Spleen (tissue), 11 donors: ENCODE measurements around the gene SLC8A1. TPM values are rescaled to one million over a fixed set of nuclear protein-coding genes. Genes with fewer than 3 reads are reported as not detected.

Source experiments
- DNase-seq: peaks from one replicate; pipeline ENCODE4 v3.0.0-alpha.2; 2020
- H3K27ac ChIP-seq, 8 donors: fragments of 200-600 bp; sonication (generic) in 7 of 8; 1 replicate in 4 of 8; 2 replicates in 4 of 8; pipeline versions ENCODE4 v1.5.0 to v1.8.0; 2016 to 2021; ENCODE audit warnings: inconsistent platforms in 4 of 8, mild to moderate bottlenecking in 4 of 8, moderate library complexity in 1 of 8
- H3K27me3 ChIP-seq, 7 donors: fragments of 200-600 bp; sonication (generic) in 6 of 7; replicated peaks in 1 of 7; 1 replicate in 4 of 7; 2 replicates in 3 of 7; pipeline versions ENCODE4 v1.5.0 to v1.8.0; 2016 to 2021; ENCODE audit warnings: inconsistent platforms in 3 of 7, mild to moderate bottlenecking in 1 of 7
- H3K36me3 ChIP-seq, 6 donors: fragments of 200-600 bp; sonication (generic) in 5 of 6; 1 replicate in 4 of 6; 2 replicates in 2 of 6; pipeline versions ENCODE4 v1.5.0 to v1.8.0; 2016 to 2021; ENCODE audit warnings: inconsistent platforms in 2 of 6
- H3K4me1 ChIP-seq, 6 donors: fragments of 200-600 bp; sonication (generic) in 5 of 6; 1 replicate in 3 of 6; 2 replicates in 3 of 6; pipeline versions ENCODE4 v1.5.0 to v1.8.0; 2016 to 2021; ENCODE audit warnings: inconsistent platforms in 3 of 6
- H3K4me3 ChIP-seq, 8 donors: fragments of 200-600 bp; sonication (generic) in 7 of 8; 1 replicate in 4 of 8; 2 replicates in 4 of 8; pipeline versions ENCODE4 v1.5.0 to v1.8.0; 2016 to 2021; ENCODE audit warnings: inconsistent platforms in 4 of 8, mild to moderate bottlenecking in 4 of 8, moderate library complexity in 2 of 8
- H3K9me3 ChIP-seq, 8 donors: fragments of 200-600 bp; sonication (generic) in 7 of 8; 1 replicate in 4 of 8; 2 replicates in 4 of 8; pipeline versions ENCODE4 v1.5.0 to v1.8.0; 2016 to 2021; ENCODE audit warnings: inconsistent platforms in 4 of 8
- POLR2A ChIP-seq, 3 donors: fragments of 450-650 bp; IDR thresholded peaks; one replicate each; pipeline ENCODE4 v1.5.1; 2017; ENCODE audit warnings: antibody characterized with exemption in 3 of 3, mild to moderate bottlenecking in 1 of 3
- POLR2AphosphoS5 ChIP-seq, 3 donors: sonication (generic); formaldehyde crosslinking; IDR thresholded peaks; one replicate each; pipeline ENCODE4 v1.5.1; 2017; ENCODE audit warnings: antibody characterized with exemption in 3 of 3
- WGBS, 5 donors: extraction: QIAGEN DNeasy Blood & Tissue Kit in 3 of 5; methylation state at CpG; one replicate each; pipeline versions ENCODE4 v1.1.5 to v1.1.7; 2013 to 2018; 5-methylcytosine and 5-hydroxymethylcytosine counted together
- intact Hi-C: fragments of 100-400 bp; cut with DNase I; formaldehyde crosslinking; loops from one replicate; pipeline ENCODE4 v1.15.0; 2023; ENCODE audit warnings: low total_unique reads
- polyA plus RNA-seq, 3 donors: library from polyadenylated mRNA; stranded (reverse); fragments of 200-250 nt; gene quantifications; one replicate each; pipeline ENCODE4 v1.2.1, GENCODE V29; 2013
- total RNA-seq, 7 donors: library from RNA; depleted of rRNA in 3 of 7; stranded (reverse); fragments of >200 nt in 3 of 7; fragmentation: NEBNext Ultra II Directional in 4 of 7; extraction: Animal tissue kit (Norgen Biotek cat#: 25700) in 4 of 7; gene quantifications; one replicate each; pipeline versions ENCODE4 v1.1.0 to v1.2.1, GENCODE V29; 2016 to 2021
- TF ChIP-seq, protein P1 (sequence below), 11 experiments: fragments of 200-600 bp in 7 of 11; fragments of 450-650 bp in 4 of 11; sonication (generic) in 4 of 11; IDR thresholded peaks in 8 of 11; conservative IDR thresholded peaks in 3 of 11; 1 replicate in 7 of 11; 2 replicates in 4 of 11; pipeline versions ENCODE4 v1.4.0 to v1.8.0; 2016 to 2021; ENCODE audit warnings: antibody characterized with exemption in 11 of 11, inconsistent platforms in 4 of 11, mild to moderate bottlenecking in 1 of 11
- donor health status: healthy with polysubstance abuse.
- donor health status: DM: no; HTN: no; CAD: no; lungs with moderate emphysema.
- donor health status: DM: no; HTN: no; CAD: no.
- donor health status: Bipolar disorder and iron deficiency.
- donor health status: healthy.
- donor health status: DM: no; HTN: no; CAD: no.
- donor health status: DM: yes; HTN: yes; CAD: no.

Gene SLC8A1
- total and polyA plus RNA-seq, 10 donors, result 0.36 to 86.0 (median 58.3) TPM

DNA sequence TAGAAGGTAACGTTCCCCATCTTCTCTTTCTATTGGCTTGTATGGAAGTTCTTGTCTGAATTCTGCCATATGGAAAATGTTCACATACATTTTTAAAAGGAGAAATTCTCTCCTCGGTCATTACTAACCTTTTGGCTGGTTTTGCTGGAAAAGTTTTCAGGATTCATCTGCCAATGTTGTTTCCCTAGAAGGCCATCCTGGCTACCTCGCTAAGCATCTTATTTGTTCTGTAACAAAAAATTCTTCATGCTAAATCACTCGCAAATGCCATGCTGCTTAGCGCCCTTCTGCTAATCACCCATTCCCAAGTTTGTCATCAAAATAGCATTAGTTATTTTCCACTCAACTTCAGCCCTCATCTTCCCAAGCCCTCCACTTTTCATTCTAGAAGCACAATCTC lies 262.0 kb downstream of the SLC8A1 start:
- no peak for DNase-seq
- Histone ChIP-seq H3K4me1 (no peaks in the 10 kb centered on the region), H3K27ac (no peak overlapping the region), H3K36me3 (no peaks in the 10 kb centered on the region), H3K4me3 (no peak overlapping the region), H3K9me3 (no peaks in the 10 kb centered on the region), H3K27me3 (no peaks in the 10 kb centered on the region)
- intact Hi-C loops, result no loop called here
- 87 to 95% (median 92%) methylated on average over 5 of the region's 5 CpGs for WGBS, 5 donors
- TF ChIP-seq POLR2AphosphoS5 (IDR thresholded peaks at IDR 0.05) (no peak), POLR2A (IDR thresholded peaks at IDR 0.05) (no peak)
- TF ChIP-seq, protein P1, sequence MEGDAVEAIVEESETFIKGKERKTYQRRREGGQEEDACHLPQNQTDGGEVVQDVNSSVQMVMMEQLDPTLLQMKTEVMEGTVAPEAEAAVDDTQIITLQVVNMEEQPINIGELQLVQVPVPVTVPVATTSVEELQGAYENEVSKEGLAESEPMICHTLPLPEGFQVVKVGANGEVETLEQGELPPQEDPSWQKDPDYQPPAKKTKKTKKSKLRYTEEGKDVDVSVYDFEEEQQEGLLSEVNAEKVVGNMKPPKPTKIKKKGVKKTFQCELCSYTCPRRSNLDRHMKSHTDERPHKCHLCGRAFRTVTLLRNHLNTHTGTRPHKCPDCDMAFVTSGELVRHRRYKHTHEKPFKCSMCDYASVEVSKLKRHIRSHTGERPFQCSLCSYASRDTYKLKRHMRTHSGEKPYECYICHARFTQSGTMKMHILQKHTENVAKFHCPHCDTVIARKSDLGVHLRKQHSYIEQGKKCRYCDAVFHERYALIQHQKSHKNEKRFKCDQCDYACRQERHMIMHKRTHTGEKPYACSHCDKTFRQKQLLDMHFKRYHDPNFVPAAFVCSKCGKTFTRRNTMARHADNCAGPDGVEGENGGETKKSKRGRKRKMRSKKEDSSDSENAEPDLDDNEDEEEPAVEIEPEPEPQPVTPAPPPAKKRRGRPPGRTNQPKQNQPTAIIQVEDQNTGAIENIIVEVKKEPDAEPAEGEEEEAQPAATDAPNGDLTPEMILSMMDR (IDR thresholded peaks at IDR 0.05 in 8 of 11, conservative IDR thresholded peaks at IDR 0.05 in 3 of 11), result no peak

DNA sequence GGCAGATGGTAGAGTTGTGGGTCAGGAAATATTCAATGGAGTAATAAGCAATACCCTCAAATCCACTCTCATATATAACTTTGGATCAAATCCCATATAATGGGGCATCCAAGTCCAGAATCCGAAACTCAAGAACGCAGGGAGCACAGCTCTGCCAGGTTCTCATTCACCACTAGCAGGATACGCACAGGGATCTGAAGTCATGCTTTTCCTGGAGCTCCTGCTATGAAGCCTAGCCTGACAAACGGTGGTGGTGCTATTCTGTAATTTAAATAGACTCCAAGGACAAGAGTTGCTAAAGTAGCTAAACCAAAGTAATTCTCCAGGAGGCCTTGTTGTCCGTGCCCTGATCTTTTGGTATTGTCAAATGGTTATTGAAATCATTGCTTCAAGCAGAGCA lies 264.8 kb downstream of the SLC8A1 start:
- intact Hi-C loops, result no loop called here
- no peaks in the 10 kb centered on the region for H3K4me1 ChIP-seq
- H3K4me3 ChIP-seq, result no peak overlapping the region
- no peak for DNase-seq
- no peaks in the 10 kb centered on the region for H3K9me3 ChIP-seq
- no peak overlapping the region for H3K27ac ChIP-seq
- TF ChIP-seq POLR2A (IDR thresholded peaks at IDR 0.05), result no peak
- no peak for TF ChIP-seq POLR2AphosphoS5 (IDR thresholded peaks at IDR 0.05)
- TF ChIP-seq, protein P1 (IDR thresholded peaks at IDR 0.05 in 8 of 11, conservative IDR thresholded peaks at IDR 0.05 in 3 of 11), result no peak
- 82 to 90% (median 86%) methylated on average over 5 of the region's 5 CpGs for WGBS, 5 donors
- H3K27me3 ChIP-seq, result no peaks in the 10 kb centered on the region
- no peaks in the 10 kb centered on the region for H3K36me3 ChIP-seq

GRCh38 chr2:40184551-40184950 lies 267.3 kb downstream of the SLC8A1 start:
- no peak overlapping the region for H3K4me3 ChIP-seq
- no peak for DNase-seq
- no peaks in the 10 kb centered on the region for H3K9me3 ChIP-seq
- no peaks in the 10 kb centered on the region for H3K36me3 ChIP-seq
- intact Hi-C loops, result no loop called here
- TF ChIP-seq POLR2A (IDR thresholded peaks at IDR 0.05), result no peak
- no peak for TF ChIP-seq POLR2AphosphoS5 (IDR thresholded peaks at IDR 0.05)
- TF ChIP-seq, protein P1 (IDR thresholded peaks at IDR 0.05 in 8 of 11, conservative IDR thresholded peaks at IDR 0.05 in 3 of 11), result no peak
- no peaks in the 10 kb centered on the region for H3K27me3 ChIP-seq
- WGBS, 5 donors, result 72 to 83% (median 77%) methylated on average over 5 of the region's 5 CpGs
- no peak overlapping the region for H3K27ac ChIP-seq
- H3K4me1 ChIP-seq, result no peaks in the 10 kb centered on the region

DNA sequence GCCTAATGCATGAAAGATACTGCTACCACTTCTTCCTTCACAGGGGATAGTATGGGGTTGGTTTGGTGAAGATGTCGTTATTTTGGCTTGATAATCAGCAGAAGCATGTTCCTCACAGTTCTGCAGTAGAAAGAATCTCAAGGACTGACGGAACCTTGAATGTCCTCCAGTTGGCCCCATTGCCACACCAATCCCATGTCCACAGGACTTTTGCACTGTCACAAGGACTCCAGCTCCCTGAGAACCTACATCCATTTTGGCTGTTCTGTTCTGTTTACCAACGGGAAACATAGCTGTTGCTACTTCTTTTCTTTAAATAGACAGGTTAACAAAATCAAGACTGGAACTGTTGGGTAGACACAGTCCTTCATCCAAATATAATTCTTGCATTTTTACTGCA lies 270.0 kb downstream of the SLC8A1 start:
- DNase-seq, result no peak
- Histone ChIP-seq H3K27ac (no peak overlapping the region), H3K4me1 (peaks cover 0 to 5% (median 0%) of the 10 kb centered on the region in 6 donors), H3K4me3 (no peak overlapping the region), H3K27me3 (no peaks in the 10 kb centered on the region), H3K36me3 (no peaks in the 10 kb centered on the region), H3K9me3 (no peaks in the 10 kb centered on the region)
- TF ChIP-seq, protein P1 (IDR thresholded peaks at IDR 0.05 in 8 of 11, conservative IDR thresholded peaks at IDR 0.05 in 3 of 11), result no peak
- TF ChIP-seq POLR2AphosphoS5 (IDR thresholded peaks at IDR 0.05), result no peak
- no peak for TF ChIP-seq POLR2A (IDR thresholded peaks at IDR 0.05)
- intact Hi-C loops, result no loop called here
- 79 to 96% (median 90%) methylated on average over 3 of the region's 3 CpGs for WGBS, 5 donors
